GM21723 (cell line): Measurements from ENCODE around the gene TAOK3.

Experiments used
- ATAC-seq: cut with Tn5 transposase; IDR thresholded peaks from one replicate; pipeline ENCODE4 v1.9.1; 2021; ENCODE audit warnings: mild to moderate bottlenecking, moderate library complexity; ENCODE audit not compliant: unreplicated experiment

The TAOK3 gene

GRCh38 chr12:118237052-118237665 is 135.5 kb downstream of the TAOK3 start:
- peak; percentile 93 for ATAC-seq

- ATAC-seq, result no peak
Measured at GRCh38 chr12:118220702-118221101, 152.0 kb downstream of the TAOK3 start.

- ATAC-seq, result no peak
Measured at GRCh38 chr12:118219772-118220171, 152.9 kb downstream of the TAOK3 start.

GRCh38 chr12:118219106-118219505 is 153.6 kb downstream of the TAOK3 start:
- no peak for ATAC-seq

GRCh38 chr12:118213452-118213851 is 159.3 kb downstream of the TAOK3 start:
- ATAC-seq, result no peak

- no peak for ATAC-seq
Measured at GRCh38 chr12:118212606-118213005, 160.1 kb downstream of the TAOK3 start.

- no peak for ATAC-seq
Measured at GRCh38 chr12:118206107-118206412, 166.6 kb downstream of the TAOK3 start.

GRCh38 chr12:118193958-118194357 is 178.7 kb downstream of the TAOK3 start:
- no peak for ATAC-seq

GRCh38 chr12:118193477-118193876 is 179.2 kb downstream of the TAOK3 start:
- no peak for ATAC-seq

GRCh38 chr12:118190266-118190665 is 182.4 kb downstream of the TAOK3 start:
- ATAC-seq, result no peak

GRCh38 chr12:118189741-118190191 is 182.9 kb downstream of the TAOK3 start:
- no peak for ATAC-seq

GRCh38 chr12:118188690-118189371 is 183.9 kb downstream of the TAOK3 start:
- ATAC-seq, result no peak

GRCh38 chr12:118187751-118188435 is 184.8 kb downstream of the TAOK3 start:
- ATAC-seq, result no peak

GRCh38 chr12:118185602-118186397 is 186.9 kb downstream of the TAOK3 start:
- no peak for ATAC-seq

- ATAC-seq, result no peak
Measured at GRCh38 chr12:118183711-118184110, 189.0 kb downstream of the TAOK3 start.

- ATAC-seq, result no peak
Measured at GRCh38 chr12:118183155-118183554, 189.6 kb downstream of the TAOK3 start.

GRCh38 chr12:118175823-118176447 is 196.8 kb downstream of the TAOK3 start:
- peak; percentile 59 for ATAC-seq

- ATAC-seq, result peak; percentile 98
Measured at GRCh38 chr12:118166946-118167345, 205.8 kb downstream of the TAOK3 start.

- no peak for ATAC-seq
Measured at GRCh38 chr12:118164798-118165486, 207.8 kb downstream of the TAOK3 start.

- no peak for ATAC-seq
Measured at GRCh38 chr12:118160536-118160935, 212.2 kb downstream of the TAOK3 start.
